NCI-H2171 (cell line): ENCODE results near the gene GLI2.

Experiments used
- DNase-seq: peaks from one replicate; lab custom pipeline; 2025; lab: John Stamatoyannopoulos, UW

Gene GLI2

GRCh38 chr2:120712180-120712681 lies 23.4 kb upstream of the GLI2 start:
- DNase-seq: peak; percentile 93

DNA sequence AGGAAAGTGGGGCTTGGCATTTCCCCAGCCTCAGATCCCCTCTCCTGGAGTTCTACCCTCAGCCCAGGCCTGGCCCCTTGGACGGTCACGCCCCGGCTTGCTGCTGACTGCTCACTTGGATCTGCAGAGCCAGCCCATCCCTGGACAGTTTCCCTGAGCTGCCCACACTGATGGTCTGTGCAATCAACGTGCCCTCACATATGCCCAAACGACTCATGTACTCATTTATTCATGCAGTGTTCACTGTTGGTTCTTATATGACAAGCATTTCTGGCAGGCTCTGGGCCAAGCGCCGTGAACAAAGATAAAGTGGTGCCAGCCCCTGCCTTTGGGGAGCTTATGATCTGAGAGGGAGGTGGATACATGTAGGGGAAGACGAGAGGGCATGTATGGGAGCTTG lies 20.3 kb upstream of the GLI2 start:
- no peak for DNase-seq

GRCh38 chr2:120715941-120716340 lies 19.7 kb upstream of the GLI2 start:
- no peak for DNase-seq

- no peak for DNase-seq
These were observed 18.8 kb upstream of the GLI2 start for GRCh38 chr2:120716641-120717585.

GRCh38 chr2:120719491-120719890 lies 16.2 kb upstream of the GLI2 start:
- DNase-seq: no peak

DNA sequence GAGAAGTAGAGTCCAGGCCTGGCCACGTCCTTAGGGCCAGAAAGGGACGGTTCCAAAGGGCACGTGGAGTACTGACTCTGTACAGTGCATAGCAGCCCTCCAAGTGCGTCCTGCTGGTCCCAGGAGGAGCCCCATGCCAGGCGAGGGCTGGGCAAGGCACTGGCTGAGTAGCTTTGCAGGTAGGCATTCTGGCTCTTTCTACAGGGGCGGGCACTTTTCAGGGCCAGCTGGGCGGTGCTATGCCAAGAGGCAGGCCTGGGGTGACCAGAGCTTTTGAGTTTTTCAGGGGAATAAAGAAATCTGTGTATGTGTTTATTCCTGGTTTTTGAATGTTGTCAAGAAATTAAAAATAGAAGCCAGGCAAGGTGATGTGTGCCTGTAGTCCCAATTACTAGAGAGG lies 15.4 kb upstream of the GLI2 start:
- DNase-seq: no peak

GRCh38 chr2:120720746-120721375 lies 14.8 kb upstream of the GLI2 start:
- DNase-seq: no peak

DNA sequence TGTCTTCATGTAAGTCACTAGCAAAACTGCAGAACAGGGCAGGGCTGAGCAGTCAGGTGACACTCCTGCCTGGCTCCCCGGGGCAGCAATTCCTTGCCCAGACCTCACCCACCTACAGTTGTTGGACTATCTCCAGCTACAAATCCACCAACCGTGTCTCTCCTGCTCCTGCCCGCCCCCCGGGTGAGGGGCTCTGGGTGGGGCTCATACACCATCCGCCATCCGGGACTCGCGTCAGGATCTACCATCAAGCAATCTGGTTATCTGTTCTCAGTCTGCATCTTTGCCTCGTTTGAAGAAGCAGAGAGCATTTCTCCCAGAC lies 13.5 kb upstream of the GLI2 start:
- no peak for DNase-seq

DNA sequence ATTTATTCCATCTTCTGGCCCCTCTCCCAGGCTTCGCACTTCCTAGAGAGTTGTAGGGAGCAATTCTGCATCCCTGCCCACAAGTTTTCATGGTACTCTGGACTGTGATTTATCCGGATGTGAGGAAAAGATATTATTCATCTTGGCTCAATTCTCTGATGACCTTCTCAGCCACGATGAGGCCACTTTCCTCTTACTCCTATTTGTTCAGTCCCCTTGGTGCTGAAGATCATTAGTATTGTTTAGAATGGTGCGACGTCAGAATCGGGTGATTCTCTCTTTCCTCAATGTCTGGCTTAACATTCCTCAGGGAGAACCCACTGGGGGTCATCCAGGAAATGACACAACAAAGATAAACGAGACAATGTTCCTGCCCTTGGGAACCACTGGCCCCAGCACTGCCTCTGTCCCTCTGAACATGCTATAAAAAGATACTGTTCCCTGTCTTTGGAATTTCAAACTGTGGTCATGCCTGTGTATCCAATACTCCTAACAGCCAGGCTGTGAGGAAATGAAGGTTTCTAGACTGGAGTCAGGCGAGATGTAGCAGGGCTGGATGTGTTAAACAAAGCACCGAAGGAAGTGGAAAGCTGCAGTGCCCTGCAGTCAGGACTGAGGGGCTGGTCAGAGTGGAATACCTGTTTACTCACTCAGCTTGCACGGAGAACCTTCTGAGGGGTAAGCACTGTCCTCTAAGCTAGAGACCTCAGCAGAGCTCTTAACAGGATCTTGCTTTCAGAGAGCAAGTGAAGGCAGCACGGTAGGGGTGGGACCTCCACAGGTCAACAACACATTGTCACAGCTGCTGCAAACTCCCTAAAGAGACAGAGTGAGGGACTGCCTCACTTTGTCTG lies 12.9 kb upstream of the GLI2 start:
- no peak for DNase-seq

GRCh38 chr2:120726245-120726644 lies 9.4 kb upstream of the GLI2 start:
- no peak for DNase-seq

- DNase-seq: no peak
These were observed 6.0 kb upstream of the GLI2 start for GRCh38 chr2:120729406-120730399.

- no peak for DNase-seq
These were observed 4.5 kb upstream of the GLI2 start for GRCh38 chr2:120731175-120731574.

GRCh38 chr2:120732506-120733237 lies 3.0 kb upstream of the GLI2 start:
- DNase-seq: no peak

DNA sequence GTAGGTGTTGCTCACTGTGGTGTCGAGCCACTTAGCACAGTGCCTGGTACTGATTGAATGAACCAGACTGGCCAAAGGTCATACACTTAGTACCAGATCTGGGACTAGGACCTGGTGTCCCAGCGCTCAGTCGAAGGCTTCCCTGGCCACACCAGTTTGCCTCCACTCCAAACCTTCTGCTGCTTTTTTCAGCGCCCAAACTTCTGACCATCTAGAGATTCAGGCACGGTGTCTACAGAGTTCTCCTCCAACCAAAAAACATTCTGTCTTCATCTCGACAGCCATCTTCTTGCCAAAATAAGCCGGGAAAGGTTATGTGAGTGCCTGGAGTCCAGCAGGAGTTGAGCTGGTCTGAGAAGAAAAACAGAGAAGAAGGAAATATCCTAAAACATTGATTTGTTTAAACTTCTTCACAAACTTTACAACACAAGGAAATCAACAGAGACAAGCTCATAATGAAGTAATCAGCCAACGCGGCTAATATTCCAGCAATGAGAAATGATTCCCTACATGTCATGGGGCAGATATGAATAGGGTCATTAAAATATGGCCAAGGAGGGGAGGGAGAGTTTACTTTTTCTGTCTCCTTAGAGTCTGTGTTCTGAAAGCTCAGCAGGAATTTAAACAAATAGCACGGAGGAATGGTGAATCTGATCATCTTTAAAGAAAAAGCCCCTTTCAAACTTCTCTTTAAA lies 2.3 kb upstream of the GLI2 start:
- no peak for DNase-seq

GRCh38 chr2:120734930-120735651 lies 577 bp upstream of the GLI2 start:
- DNase-seq: peak; percentile 17

GRCh38 chr2:120736202-120736623 lies 545 bp downstream of the GLI2 start:
- DNase-seq: no peak

- DNase-seq: peak; percentile 42
These were observed 1.1 kb downstream of the GLI2 start for GRCh38 chr2:120736624-120737339.

DNA sequence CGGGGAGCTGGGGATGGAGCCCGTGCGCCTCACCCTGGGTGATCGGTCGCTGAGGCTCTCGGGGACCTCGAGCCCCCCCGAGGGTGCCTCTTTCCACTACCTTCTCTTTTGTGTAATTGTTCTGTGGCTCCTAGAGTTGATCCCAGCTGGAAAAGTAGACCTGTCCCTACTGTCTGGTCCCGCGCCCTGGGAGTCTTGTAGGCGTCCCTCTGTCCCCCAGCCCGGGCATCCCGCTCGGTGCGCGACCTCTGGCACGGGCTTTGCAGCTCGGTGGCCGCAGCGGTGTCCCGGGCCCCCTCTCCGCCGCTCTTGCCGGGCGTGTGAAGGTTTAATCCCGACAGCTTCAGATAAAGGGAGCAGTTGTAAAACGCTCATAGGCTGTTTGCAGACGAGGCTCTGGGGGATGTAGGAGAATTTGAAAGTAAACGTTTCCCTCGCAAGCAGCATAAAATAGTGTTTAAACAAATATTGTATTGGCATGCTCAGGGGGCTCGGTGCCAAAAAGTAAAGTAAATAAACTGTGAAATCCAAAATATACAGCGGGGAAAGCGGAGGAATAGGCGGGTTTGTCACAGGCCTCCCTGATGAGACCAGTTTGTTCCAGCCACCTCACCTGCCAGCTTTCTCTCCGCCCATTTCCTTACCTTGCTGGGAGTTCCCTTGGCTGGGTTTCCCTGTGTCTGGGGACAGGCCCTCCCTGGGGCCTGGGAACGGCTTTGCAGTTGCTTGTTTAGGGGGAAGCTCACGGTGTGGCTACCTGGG lies 1.9 kb downstream of the GLI2 start:
- DNase-seq: no peak
